ENCODE measurements around the gene LRIG1.

The LRIG1 gene

DNA sequence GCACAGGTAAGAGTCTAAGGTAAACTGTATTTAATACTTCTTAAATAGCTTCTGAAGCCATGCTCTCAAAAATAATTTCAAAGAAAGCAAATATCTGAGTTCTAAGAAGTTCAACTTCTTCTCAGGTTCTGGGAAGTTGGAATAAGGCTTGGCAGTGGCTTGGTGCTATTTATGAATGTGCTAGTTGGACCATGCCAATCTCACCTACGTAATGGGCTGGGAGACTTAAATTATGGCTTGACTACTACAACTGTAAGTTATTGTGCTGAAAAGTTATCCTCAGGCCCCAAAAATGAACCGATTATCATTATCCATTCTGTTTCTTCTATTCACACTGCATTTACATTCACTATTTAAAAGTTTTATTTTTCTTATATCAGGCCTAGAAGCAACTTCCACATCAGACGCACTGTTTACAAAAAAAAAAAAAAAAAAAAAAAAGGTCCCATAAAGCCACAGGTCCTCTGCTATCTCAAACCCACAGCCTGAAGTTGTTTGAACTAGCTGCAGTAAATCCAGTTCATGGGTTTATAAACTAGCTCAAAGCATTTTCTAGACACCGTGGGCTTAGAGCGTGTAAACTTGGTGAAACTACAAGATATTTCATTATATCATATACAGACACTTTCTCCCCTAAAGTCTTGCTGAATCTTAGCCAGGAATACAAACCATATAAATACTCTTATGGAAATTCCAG, 3.4 kb downstream of the LRIG1 start:
- peaks cover 81% of the 10 kb centered on the region for H3K4me1 Mint-ChIP-seq (ENCODE audit: low read depth)

DNA sequence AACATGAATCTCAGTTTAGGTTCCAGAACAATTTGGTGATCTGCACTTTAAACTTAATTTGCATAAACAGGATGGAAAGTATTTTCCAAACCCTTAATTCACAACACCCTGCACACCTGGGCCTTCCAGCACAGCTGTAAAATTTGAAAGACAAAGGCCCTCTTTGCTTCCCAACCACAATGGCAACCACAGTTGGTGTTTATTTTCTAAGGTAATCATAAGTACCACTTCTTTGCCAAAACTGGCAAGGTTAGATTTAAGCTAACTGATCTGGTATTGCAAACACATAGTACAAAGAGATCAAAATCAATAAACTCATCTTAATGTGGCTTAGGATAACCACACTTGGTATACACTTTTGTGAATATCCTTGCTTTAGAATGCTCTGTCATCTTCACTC, 4.1 kb downstream of the LRIG1 start:
- Mint-ChIP-seq H3K9me3 (ENCODE audit: low read depth) (no peaks in the 10 kb centered on the region), H3K4me1 (ENCODE audit: low read depth) (peaks cover 85% of the 10 kb centered on the region), H3K27ac (peak overlapping the region; percentile 75), H3K27me3 (no peaks in the 10 kb centered on the region), H3K36me3 (no peaks in the 10 kb centered on the region), H3K4me3 (peak overlapping the region; percentile 22)

More for the DNA sequence above, 3.4 kb downstream of the LRIG1 start:
- Mint-ChIP-seq H3K27me3 (no peaks in the 10 kb centered on the region), H3K4me3 (peak overlapping the region; percentile 92), H3K27ac (peak overlapping the region; percentile 75), H3K9me3 (ENCODE audit: low read depth) (no peaks in the 10 kb centered on the region), H3K36me3 (no peaks in the 10 kb centered on the region)

DNA sequence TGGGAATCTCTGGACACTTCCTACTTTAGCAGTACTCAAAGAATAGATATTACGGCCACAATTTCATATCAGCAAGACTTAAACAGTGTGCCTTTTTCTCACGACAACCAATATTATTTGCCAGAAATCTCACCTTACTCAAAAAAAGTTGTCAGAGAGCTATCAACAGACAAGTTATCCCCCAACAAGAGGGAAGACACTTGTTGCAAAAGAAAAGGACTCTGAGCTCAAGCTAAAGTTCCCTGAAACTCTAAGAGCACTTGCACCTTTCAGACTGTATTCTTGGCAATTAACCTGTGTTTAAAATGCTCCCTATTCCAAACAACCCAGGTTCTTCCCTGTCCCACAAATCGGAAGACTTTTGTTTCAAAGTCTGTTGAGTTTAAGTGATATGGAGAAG, 4.5 kb downstream of the LRIG1 start:
- peaks cover 85% of the 10 kb centered on the region for H3K4me1 Mint-ChIP-seq (ENCODE audit: low read depth)
- no peaks in the 10 kb centered on the region for H3K36me3 Mint-ChIP-seq
- peak overlapping the region; percentile 25 for H3K4me3 Mint-ChIP-seq
- H3K27me3 Mint-ChIP-seq, result no peaks in the 10 kb centered on the region
- no peaks in the 10 kb centered on the region for H3K9me3 Mint-ChIP-seq (ENCODE audit: low read depth)
- peak overlapping the region; percentile 24 for H3K27ac Mint-ChIP-seq

DNA sequence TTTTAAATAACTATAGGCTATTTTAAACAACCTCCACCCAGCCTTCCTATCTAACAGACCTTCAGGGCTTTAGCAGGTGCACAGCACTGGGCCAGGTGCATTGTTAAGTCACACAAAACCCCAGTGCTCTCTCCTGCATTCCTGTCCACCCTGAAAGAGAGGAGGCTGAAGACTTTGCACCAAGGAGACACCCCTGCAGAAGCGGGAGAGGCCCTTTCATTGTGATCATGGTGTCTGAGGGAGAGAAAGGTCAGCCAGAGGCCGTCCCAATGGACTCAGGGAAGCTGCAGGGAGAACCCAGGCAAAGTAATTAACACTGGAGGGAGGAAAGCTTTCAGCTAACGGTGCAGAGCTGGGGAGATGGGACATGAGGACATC, 5.2 kb downstream of the LRIG1 start:
- H3K9me3 Mint-ChIP-seq (ENCODE audit: low read depth), result no peaks in the 10 kb centered on the region
- H3K27ac Mint-ChIP-seq, result no peak overlapping the region
- no peaks in the 10 kb centered on the region for H3K36me3 Mint-ChIP-seq
- peak overlapping the region; percentile 48 for H3K4me3 Mint-ChIP-seq
- H3K4me1 Mint-ChIP-seq (ENCODE audit: low read depth), result peaks cover 88% of the 10 kb centered on the region
- H3K27me3 Mint-ChIP-seq, result no peaks in the 10 kb centered on the region

DNA sequence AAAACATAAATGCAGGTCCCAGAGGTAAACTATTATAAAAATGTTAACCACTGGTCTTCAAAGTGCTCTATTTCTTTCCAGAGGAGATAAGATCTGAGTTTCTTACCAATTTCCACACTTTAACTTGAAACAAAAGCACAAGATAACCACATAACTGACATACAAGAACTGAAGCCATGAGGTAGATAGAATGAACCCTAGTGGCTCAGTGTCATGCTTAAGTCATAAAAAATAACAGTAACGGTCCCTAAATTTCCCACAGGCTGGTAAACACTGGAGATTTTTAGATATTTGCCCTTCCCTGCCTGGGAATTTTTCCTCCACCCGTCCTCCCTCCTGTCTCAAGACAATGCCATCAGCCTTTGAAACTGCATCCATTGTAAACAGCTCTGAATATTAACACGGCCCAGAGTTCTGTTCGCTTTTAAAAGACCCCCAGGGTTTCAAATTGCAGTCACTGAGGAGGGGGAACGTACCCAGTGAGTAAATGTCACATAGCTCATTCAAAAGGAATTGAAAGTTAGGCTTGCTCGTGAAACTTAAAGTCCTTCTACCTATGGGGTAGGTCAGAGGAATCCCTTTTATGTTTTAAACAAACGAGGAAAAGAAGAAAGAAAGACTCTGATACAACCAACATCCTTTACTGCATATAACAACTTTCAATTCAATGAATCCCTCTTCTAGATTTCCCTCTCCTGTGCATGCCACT, 5.7 kb downstream of the LRIG1 start:
- Mint-ChIP-seq H3K4me1 (ENCODE audit: low read depth) (peaks cover 93% of the 10 kb centered on the region), H3K36me3 (no peaks in the 10 kb centered on the region), H3K27ac (peak overlapping the region; percentile 42), H3K27me3 (no peaks in the 10 kb centered on the region), H3K9me3 (ENCODE audit: low read depth) (no peaks in the 10 kb centered on the region), H3K4me3 (peak overlapping the region; percentile 48)

DNA sequence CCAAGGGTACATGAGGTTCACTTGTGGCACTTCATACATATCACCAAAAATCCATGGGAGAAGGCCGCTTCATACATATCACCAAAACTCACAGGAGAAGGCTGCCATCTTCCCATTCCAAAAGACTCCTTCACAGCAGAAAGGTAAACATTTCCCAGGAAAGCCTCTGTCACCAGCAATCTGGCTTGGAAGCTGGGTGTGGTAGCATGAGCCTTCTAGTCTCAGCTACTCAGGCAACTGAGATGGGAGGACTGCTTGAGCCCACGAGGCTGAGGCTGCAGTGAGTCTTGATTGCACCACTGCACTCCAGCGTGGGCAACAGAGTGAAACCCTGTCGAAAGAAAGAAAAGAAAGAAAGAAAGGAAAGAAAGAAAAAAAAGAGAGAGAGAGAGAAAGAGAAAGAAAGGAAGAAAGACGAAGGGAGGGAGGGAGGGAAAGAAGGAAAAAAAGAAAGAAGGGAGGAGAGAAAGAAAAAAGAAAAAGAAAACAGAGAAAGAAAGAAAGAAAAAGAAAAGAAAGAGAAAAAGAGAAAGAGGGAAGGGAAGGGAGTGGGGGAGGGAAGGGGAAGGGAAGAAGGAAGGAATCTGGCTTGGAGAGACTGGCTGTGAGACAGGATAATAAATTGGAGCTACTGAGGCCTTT, 7.2 kb downstream of the LRIG1 start:
- no peaks in the 10 kb centered on the region for H3K9me3 Mint-ChIP-seq (ENCODE audit: low read depth)
- H3K27me3 Mint-ChIP-seq, result no peaks in the 10 kb centered on the region
- no peak overlapping the region for H3K27ac Mint-ChIP-seq
- H3K4me3 Mint-ChIP-seq, result peak overlapping the region; percentile 42
- no peaks in the 10 kb centered on the region for H3K36me3 Mint-ChIP-seq
- H3K4me1 Mint-ChIP-seq (ENCODE audit: low read depth), result peaks cover 95% of the 10 kb centered on the region

DNA sequence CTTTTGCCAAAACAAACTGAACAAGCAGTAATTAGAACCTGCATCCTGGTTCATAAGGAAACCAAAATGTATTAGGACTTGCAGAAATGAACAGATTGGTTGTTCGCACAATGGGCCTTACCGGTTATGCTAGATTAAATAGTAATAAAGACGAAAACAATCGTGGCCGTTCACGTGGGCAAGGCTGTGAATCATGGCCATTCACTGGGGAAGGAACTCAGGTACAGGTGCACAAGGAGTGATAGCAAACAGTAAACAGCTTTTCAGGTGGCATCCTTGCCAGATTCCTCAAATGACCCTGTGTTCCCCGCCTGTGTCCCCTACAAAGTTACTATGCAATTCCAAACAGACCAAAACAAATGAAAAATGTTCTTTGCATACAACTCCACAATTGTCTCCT, 8.2 kb downstream of the LRIG1 start:
- H3K36me3 Mint-ChIP-seq, result no peaks in the 10 kb centered on the region
- no peak overlapping the region for H3K4me3 Mint-ChIP-seq
- no peak overlapping the region for H3K27ac Mint-ChIP-seq
- H3K9me3 Mint-ChIP-seq (ENCODE audit: low read depth), result no peaks in the 10 kb centered on the region
- H3K27me3 Mint-ChIP-seq, result no peaks in the 10 kb centered on the region
- peaks cover 89% of the 10 kb centered on the region for H3K4me1 Mint-ChIP-seq (ENCODE audit: low read depth)

DNA sequence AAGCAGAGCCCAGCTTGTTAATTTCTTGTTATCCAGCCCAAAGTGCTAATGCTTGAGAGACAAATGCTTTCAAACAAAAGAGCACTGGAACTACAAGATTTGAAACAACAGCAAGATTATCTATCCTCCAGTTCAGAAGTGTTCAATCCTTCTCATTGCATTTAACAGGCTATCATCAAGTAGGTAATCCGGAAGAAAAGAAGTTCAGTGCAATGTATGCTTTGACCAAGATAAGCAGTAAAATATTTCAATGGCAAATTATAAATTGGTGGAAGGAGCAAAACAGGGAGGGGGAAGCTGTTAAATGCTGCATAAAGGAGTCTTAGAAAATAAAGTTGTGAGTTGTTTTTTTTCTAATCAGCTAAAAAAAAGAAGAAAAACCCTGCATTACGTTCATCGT, 8.8 kb downstream of the LRIG1 start:
- Mint-ChIP-seq H3K9me3 (ENCODE audit: low read depth) (no peaks in the 10 kb centered on the region), H3K36me3 (peaks cover 3% of the 10 kb centered on the region), H3K4me1 (ENCODE audit: low read depth) (peaks cover 89% of the 10 kb centered on the region), H3K4me3 (no peak overlapping the region), H3K27ac (peak overlapping the region; percentile 48), H3K27me3 (peaks cover 2% of the 10 kb centered on the region)

DNA sequence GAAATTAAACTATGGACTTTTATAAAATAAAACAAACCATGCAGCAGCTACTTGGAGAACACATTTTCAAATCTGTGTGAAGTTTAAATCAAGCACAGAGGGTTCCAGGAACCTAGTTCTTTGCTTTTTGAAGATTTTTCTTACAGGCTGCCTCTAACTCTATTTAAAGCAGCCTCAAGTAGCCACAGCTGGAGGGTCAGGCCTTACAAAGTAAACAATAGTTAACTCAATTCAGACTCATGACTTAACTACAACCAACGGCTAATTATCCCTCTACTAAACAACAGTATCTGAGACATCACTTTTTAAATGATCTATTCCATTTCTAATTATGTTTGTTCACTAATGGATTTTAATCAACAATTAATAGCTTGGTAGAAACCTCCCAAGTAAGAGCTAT, 9.8 kb downstream of the LRIG1 start:
- Mint-ChIP-seq H3K27me3 (peaks cover 2% of the 10 kb centered on the region), H3K4me1 (ENCODE audit: low read depth) (peaks cover 86% of the 10 kb centered on the region)

DNA sequence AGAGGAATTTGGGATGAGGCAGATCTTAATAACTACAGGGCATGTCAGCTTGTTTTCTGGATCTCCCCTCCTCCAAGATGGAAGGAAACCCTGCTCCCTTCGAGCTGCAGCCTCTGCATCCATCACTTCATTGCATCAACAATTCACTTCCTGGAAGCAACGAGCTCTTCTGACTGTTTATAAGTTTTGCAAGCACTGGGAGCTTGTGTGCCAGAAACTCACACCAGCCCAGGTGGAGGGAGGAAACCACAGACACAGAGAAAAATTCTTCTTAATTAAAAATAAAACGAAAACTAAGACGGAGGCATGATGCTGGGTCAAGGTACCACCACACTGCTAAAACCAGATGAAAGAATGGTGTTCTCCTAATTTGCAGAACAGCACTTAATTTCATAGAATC, 10.6 kb downstream of the LRIG1 start:
- peaks cover 7% of the 10 kb centered on the region for H3K36me3 Mint-ChIP-seq
- peaks cover 81% of the 10 kb centered on the region for H3K4me1 Mint-ChIP-seq (ENCODE audit: low read depth)
- H3K27me3 Mint-ChIP-seq, result peaks cover 2% of the 10 kb centered on the region
- peak overlapping the region; percentile 90 for H3K27ac Mint-ChIP-seq
- H3K4me3 Mint-ChIP-seq, result peak overlapping the region; percentile 68
- H3K9me3 Mint-ChIP-seq (ENCODE audit: low read depth), result no peaks in the 10 kb centered on the region

More for the DNA sequence above, 9.8 kb downstream of the LRIG1 start:
- H3K4me3 Mint-ChIP-seq, result peak overlapping the region; percentile 68
- H3K9me3 Mint-ChIP-seq (ENCODE audit: low read depth), result no peaks in the 10 kb centered on the region
- peaks cover 7% of the 10 kb centered on the region for H3K36me3 Mint-ChIP-seq
- no peak overlapping the region for H3K27ac Mint-ChIP-seq

DNA sequence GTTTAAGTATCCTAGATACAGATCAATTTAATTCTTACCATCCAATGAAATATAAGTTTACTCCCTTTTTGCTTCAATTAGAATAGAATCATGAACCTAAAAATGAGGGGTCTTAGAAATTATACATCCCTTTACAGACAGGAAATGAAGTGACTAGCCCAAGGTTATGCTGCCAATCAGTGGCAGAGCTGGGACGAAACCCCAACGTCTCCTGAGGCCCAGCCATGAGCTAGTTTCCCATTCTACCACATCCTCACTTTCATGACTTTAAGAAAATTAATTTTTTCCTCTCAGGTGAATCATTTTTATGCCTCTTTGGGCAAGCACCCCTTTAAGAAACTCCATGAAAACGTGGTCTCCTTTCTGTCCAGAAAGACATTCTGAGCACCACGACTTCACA, 11.2 kb downstream of the LRIG1 start:
- Mint-ChIP-seq H3K36me3 (peaks cover 7% of the 10 kb centered on the region), H3K9me3 (ENCODE audit: low read depth) (no peaks in the 10 kb centered on the region), H3K27ac (peak overlapping the region; percentile 90), H3K27me3 (peaks cover 2% of the 10 kb centered on the region), H3K4me3 (peak overlapping the region; percentile 68), H3K4me1 (ENCODE audit: low read depth) (peaks cover 75% of the 10 kb centered on the region)

DNA sequence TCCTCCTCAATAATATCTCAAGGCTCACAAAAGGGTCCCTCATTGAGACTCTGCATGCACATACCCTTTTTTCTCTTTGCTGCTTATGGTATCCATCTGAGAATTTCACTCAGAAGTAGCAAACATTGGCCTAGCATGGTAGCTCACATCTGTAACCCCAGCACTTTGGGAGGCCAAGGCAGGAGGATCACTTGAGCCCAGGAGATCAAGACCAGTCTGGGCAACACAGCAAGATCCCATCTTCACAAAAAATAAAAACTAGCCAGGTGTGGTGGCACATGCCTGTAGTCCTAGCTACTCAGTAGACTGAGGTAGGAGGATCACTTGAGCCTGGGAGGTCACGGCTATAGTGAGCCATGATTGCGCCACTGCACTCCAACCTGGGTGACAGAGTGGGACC, 11.7 kb downstream of the LRIG1 start:
- Mint-ChIP-seq H3K36me3 (peaks cover 7% of the 10 kb centered on the region), H3K27me3 (peaks cover 2% of the 10 kb centered on the region), H3K27ac (peak overlapping the region; percentile 90), H3K9me3 (ENCODE audit: low read depth) (no peaks in the 10 kb centered on the region), H3K4me3 (peak overlapping the region; percentile 68), H3K4me1 (ENCODE audit: low read depth) (peaks cover 75% of the 10 kb centered on the region)

DNA sequence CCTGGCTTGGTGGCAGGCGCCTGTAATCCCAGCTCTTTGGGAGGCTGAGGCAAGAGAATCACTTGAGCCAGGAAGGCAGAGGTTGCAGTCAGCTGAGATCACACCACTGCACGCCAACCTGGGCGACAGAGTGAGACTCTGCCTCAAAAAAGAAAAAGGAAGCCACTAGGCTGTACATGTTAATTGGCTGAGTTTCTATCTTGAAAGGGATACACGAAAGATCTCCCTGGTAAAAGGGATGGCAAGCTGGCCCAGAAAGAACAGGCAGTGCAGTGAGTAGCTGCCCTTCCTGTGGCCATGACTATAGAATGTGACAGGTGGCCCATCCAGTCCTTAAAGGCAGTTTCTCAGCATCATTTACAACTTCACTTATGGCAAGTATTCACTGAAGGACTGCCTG, 12.3 kb downstream of the LRIG1 start:
- H3K9me3 Mint-ChIP-seq (ENCODE audit: low read depth), result no peaks in the 10 kb centered on the region
- H3K36me3 Mint-ChIP-seq, result peaks cover 7% of the 10 kb centered on the region
- H3K27ac Mint-ChIP-seq, result peak overlapping the region; percentile 70
- H3K4me3 Mint-ChIP-seq, result peak overlapping the region; percentile 12
- peaks cover 77% of the 10 kb centered on the region for H3K4me1 Mint-ChIP-seq (ENCODE audit: low read depth)
- H3K27me3 Mint-ChIP-seq, result peaks cover 2% of the 10 kb centered on the region

DNA sequence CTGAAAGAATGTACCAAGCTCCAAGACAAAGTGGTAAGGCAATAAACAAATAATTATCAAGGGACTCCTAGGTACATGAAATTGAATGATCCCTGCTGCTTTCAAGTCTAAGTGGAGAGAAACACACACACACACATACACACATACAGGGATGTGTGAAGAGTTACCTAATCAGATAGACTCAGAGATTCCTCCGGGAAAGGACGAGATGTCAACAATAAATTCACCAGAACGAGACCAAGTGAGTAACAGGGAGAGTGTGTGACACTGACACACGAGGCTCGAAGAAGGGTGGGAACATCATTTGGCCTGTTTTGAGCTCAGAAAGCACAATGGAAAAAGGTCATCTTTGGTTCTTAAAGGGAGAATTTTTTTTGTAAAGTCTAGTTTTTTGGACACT, 13.4 kb downstream of the LRIG1 start:
- H3K4me3 Mint-ChIP-seq, result no peak overlapping the region
- H3K27ac Mint-ChIP-seq, result peak overlapping the region; percentile 24

DNA sequence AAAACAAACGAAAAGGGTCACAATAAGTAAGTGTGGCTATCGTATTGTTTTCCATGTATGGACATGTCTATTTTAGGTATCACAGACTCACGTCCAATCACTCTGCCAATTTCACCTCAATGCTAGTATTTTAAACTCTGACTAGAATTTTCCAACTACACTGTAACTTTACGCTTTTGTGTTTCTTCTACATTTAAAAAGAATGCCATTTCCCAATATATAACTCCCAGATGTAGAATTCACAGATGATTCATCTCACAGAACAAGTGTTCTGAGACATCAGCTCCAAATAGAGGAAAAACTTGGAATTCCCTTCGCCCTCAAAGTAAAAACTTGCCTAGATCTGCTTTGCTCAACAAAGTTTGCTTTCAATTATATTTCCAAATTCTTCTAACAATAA, 14.2 kb downstream of the LRIG1 start:
- Mint-ChIP-seq H3K4me3 (no peak overlapping the region), H3K27ac (peak overlapping the region; percentile 68), H3K9me3 (ENCODE audit: low read depth) (no peaks in the 10 kb centered on the region), H3K4me1 (ENCODE audit: low read depth) (peaks cover 74% of the 10 kb centered on the region), H3K36me3 (peaks cover 7% of the 10 kb centered on the region), H3K27me3 (peaks cover 2% of the 10 kb centered on the region)

More for the DNA sequence above, 13.4 kb downstream of the LRIG1 start:
- Mint-ChIP-seq H3K4me1 (ENCODE audit: low read depth) (peaks cover 74% of the 10 kb centered on the region), H3K27me3 (peaks cover 2% of the 10 kb centered on the region), H3K9me3 (ENCODE audit: low read depth) (no peaks in the 10 kb centered on the region), H3K36me3 (peaks cover 7% of the 10 kb centered on the region)

Data from activated naive CD8-positive, alpha-beta T cell (primary cell).